ENCODE results near the gene TMEM114. TPM values are rescaled to one million over a fixed set of nuclear protein-coding genes. Genes with fewer than 3 reads are reported as not detected.

Gene TMEM114
- total RNA-seq, 1 donor from 2014 or later = not detected

DNA sequence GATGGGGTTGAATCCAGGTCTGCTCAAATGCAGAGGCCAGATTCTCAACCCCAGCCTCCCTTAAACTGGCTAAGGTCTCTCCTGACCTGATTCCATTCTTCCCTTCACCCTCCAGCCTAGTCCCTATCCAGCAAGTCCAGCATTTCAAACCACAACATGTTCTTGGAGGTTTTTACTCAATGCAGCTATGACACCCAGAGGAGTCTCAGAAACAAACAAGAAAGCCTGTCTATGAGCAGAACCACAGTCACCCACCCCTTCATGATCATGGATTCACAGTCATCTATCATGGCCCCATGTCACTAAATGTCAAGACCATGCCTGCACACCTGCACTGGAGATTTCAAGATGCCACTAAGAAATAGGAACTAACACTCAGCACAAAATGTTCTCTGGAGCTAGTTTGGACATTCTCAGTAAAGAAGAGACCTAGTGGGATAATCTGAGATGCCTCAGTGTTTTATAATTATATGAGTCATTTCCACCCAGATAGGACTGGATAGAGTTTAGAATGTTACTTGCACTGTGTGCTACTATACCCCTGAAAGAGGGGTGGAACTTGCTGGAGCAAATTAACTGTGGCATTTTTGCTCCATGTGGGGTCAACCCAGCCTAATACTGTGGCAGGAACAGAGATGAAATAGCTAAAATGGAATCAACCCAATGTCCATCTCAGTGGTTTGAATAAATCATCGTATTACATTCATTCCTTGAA lies 21.7 kb upstream of the TMEM114 start:
- DNase-seq (ENCODE audit: low read depth in 2 of 2) = no peak

DNA sequence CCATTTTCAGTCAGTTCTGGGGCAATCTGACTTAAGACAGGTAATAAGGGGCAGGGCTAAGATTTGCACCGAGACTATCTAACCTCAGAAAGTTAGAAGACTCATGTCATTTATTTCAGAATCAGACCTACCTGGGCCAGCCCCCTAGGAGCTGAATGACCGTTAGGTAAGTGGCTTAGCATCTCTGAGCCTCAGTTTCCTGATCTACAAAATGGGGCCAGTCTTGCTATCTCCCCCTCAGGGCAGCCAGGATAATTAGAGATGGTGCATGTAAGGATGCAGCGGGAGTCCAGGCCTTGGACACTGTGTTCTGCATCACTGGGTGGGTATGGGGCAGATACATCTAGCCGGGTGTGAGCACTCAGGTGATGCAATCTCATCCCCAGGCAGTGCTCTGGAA lies 20.8 kb upstream of the TMEM114 start:
- DNase-seq (ENCODE audit: low read depth in 2 of 2) = no peak

DNA sequence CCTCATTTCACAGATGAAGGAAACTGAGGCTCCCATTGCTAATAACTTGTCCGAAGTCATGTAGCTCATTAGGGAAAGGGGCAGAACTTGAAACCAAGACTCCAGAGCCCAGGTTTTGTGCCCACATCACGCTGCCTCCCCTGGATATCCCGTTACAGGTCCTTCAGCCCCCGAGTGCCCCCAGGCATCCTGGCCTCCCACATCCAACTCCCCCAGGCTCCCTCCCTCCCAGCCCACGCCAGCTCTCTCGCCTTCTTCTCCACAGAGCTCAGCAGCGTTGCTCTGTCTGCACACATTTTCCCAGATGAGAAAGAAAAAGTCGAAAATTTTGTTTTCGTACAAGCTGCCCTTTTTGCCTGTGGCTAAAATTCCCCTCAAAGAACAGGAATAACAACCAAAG lies 16.9 kb upstream of the TMEM114 start:
- DNase-seq (ENCODE audit: low read depth in 2 of 2) = no peak

DNA sequence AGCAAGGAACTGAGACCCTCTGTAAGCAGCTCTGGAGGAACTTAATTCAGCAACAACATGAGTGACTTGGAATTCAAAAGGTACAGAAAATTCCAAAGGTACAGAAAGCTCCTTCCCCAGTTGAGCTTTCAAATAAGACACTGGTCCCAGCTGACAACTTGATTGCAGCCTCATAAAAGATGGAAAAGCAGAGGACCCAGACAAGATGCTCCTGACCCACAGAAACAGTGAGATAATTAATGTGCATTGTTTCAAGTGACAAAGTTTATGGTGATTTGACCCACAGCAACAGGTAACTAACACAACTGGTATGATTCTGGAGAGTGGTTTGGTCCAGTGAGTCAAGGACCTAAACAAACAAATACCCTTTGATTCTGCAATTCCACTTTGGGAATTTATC lies 15.2 kb upstream of the TMEM114 start:
- DNase-seq (ENCODE audit: low read depth in 2 of 2) = no peak

DNA sequence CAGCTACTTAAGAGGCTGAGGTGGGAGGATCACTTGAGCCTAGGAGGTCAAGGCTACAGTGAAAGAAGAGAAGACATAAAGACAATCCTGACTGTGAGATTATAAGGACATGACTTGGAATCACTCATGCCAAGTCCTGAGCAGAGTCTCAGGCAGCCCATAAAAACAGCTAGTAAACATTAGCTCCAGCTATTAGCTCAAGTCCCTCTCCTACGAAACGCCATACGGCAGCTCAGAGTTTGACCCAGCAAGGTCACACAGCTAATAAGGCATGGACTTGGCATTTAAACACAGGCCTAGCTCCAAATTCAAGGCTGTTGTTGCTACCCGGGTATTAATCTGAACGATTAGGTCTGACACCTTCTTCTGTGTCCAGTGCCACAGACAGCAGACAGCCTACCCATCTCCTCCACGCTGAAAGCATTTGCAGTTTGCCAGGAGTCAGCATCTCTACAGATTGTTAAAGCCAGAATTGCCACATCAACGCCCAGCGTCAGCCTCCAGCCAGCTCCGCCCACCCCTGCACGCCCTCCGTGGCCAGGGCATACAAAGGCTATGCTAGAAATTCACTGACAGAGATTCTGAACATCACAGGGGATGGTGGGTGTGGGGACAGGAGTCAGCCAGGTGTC lies 9.9 kb upstream of the TMEM114 start:
- no peak for DNase-seq (ENCODE audit: low read depth in 2 of 2)

DNA sequence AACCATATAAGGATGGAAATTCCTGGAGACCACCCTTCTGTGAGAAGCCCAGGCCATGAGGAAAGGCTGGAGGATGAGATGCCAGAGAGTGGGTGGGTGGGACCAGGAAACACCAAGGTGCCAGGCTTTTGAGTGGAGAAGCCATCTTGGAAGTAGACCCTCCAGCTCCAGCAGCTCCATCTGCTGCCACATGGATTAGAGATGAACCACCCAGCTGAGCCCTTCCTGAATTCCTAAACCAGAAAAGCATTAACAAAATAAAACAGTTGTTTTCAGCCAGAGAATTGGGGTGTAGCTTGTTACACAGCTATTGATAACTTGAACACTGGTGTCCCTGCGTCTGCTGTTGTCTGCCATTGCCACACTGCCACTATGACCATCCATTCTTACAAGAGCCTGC lies 6.3 kb upstream of the TMEM114 start:
- no peak for DNase-seq (ENCODE audit: low read depth in 2 of 2)

DNA sequence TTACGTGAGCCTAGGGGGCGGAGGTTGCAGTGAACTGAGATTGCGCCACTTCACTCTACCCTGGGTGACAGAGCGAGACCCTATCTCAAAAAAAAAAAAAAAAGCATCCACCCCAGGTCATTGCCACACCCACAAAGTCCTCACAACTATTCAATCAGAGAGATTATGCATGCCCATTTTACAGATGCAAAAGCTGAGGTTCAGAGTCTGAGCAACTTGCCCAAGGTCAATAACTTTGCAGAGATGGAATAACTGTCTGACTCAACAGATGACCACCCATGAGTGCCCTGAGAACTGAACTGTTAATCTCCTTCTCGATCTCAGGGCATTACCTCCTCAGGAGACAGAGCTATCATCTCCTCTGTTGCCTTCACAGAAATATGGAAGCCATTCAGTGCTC lies 5.5 kb upstream of the TMEM114 start:
- DNase-seq (ENCODE audit: low read depth in 2 of 2) = no peak

DNA sequence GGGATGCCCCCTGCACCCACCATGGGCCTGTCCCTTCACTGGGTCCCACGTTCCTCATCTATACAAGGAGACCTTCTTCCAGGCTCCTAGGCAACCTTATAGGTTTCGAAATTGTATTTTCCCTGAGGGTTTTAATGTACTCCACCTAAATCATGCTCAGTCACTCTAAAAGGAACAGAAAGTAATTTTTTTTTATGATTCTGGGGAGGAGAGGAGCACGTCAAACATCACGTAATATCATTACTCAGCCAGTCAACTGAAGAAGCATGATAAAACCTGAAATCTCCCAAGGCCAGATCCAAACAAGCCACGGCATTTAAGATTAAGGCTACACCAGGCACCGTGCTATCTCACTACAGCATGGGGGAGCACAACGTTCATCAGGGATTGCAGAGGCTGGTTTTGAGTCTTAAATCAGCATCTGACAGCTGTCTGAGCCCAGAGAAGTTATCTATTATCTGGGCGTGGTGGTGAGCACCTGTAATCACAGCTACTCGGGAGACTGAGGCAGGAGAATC lies 3.9 kb upstream of the TMEM114 start:
- DNase-seq (ENCODE audit: low read depth in 2 of 2) = no peak

DNA sequence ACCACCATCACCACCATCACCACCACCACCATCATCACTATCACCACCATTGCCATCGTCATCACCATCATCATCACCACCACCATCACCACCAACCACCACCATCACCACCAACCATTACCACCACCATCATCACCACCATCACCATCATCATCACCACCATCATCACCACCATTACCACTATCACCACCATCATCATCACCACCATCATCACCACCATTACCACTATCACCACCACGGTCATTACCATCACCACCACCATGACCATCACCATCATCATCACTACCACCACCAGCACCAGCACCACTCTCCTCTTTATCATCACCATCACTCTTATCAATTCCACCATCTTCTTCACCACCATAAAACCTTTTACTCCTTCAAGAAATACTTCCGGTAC lies 1.1 kb upstream of the TMEM114 start:
- DNase-seq (ENCODE audit: low read depth in 2 of 2) = no peak

DNA sequence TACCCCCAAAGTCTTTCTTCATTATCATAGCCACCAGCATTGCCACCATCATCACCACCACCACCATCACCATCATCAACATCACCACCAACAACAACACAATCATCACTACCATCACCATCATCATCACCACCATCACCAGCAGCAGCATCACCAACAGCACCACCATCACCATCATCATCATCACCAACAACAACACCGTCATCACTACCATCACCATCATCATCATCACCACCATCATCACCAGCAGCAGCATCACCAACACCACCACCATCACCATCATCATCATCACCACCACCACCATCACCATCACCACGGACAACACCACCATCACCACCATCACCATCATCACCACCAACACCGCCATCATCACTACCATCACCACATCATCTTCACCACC lies 500 bp upstream of the TMEM114 start:
- DNase-seq (ENCODE audit: low read depth in 2 of 2) = no peak

DNA sequence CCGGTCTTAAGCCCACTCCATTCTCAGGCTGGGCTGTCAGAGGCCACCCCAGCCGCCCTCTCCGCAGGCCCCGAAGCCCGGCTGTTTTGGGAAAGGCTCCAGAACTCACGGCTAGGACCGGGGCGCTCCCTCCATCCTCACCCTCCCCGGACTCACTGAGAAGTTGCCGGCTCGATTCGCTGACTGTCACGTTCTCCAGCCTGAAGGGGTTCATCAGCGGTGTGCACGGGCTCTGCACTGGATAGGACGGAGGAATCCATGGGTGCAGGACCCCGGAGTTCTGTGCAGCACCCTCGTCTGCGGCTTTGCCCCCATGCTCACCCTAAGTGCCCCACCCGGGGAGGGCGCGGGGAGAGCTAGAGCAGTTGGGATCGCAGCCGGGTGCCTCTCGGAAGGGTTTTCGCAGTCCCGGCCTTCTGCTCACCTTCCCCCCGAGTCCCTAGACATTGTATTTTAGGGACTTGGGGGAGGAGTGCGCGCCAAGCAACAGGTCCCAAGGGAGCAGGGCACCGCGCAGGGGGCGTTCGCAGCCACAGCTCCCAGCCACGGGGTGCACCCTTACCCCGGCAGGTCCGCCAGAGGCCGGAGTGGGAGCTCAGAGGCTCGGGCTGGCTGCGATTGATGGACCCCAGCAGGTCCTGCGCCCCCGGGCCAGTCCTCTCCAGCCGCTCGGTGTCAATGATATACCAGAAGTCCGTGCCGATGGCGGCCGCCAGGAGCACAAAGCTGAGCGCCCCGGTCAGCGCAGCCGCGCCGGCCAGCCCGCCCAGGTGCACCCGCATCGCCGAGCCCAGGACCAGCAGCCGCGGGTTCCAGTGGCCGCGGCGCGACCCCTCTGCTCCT lies 1.0 kb downstream of the TMEM114 start:
- DNase-seq (ENCODE audit: low read depth in 2 of 2) = no peak

DNA sequence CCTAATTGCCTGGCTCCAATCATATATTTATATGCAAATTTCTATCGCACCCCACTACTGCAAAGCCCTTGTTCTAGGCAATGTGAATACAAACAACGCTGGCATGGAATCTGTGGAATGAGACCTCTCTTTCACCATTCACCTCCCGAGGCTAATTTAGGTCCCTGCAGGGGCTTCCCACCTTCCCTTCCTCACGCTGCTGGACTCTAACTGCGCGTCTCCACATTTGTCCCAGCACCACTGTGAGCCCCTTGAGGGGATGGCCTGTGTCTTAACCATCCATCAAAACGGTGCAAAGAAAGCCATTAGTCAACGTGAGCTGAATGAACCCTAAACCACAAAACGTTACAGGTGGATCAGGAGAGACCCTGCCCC lies 1.6 kb downstream of the TMEM114 start:
- no peak for DNase-seq (ENCODE audit: low read depth in 2 of 2)

DNA sequence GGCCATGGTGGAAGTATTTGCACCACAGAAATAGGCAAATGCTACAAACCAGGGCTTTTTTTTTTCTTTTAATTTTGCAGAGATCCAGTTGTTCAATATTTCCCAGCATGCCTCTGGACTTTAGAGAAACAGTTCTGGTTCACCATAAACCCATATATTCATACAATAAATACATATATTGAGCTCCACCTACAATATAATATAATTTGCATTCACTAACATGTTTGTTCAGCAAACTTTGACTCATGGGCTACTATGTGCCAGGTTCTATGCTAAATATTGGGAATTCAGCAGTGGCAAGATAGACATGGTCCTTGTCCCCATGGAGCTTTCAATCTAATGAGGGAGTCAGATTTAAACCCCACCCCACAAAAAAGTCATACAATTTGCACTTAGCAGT lies 3.2 kb downstream of the TMEM114 start:
- DNase-seq (ENCODE audit: low read depth in 2 of 2) = no peak

DNA sequence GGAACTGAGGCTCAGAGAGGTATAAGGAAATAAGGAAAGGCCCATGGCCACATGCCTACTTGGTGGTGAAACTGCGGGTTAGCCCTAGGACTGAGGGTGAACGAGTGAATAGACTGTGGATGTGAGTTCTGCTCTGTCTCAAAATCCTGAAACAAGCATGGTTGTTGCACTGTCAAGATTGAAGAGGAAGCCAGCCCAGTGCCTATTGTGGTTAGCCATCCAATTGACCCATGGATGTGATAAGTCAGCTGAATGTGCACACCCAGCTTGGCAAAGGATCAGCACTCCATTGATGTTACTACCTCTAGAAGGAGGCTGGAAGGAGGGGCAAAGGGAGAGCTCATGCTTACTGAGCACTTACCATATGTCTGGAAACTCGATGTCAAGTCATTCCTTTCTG lies 4.5 kb downstream of the TMEM114 start:
- DNase-seq (ENCODE audit: low read depth in 2 of 2) = no peak

DNA sequence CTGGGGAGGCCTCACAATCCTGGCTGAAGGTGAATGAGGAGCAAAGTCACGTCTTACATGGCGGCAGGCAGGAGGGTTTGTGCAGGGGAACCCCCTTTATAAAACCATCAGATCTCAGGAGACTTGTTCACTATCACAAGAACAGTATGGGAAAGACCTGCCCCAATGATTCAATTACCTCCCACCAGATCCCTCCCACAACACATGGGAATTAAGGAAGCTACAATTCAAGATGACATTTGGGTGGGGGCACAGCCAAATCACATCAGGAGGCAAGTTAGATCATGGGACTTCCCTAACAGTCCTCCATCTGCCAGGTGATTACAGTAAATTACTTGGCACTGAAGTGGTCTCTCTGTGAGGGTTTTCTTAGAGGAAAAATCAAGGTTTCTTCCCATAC lies 5.3 kb downstream of the TMEM114 start:
- no peak for DNase-seq (ENCODE audit: low read depth in 2 of 2)

DNA sequence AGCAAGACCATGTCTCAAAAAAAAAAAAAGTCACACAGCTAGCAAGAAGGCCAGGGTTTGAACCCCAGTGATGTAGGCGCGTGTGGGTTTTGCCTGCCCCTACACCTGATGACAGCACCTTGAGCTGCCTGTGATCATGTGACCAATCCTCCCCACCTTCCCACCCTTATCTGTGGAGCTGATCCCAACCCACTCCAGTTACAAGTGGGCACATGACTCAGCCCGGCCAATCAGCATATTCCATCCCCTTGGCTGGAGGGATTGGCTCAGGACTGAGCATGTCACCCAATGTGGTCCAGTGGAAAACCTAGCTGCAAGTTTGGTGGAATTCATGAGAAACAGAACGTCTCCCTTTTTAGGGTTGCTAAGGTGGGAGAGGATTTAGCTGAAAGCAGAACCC lies 6.6 kb downstream of the TMEM114 start:
- no peak for DNase-seq (ENCODE audit: low read depth in 2 of 2)

DNA sequence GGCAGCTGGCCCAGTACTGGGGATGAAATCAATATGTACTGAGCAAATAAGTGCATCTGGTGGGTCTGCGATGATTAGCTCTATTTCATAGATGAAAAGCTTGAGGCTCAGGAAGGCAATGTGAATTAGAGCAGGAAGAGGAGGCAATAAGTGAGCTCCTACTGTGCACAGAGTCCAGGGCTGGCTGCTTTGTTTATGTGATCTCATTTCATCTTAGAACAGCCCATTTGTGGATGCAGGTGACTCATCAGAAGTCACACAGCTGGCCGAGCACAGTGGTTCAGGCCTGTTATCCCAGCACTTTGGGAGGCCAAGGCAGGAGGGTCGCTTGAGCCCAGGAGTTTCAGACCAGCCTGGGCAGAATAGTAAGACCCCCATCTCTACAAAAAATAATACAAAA lies 7.1 kb downstream of the TMEM114 start:
- no peak for DNase-seq (ENCODE audit: low read depth in 2 of 2)

DNA sequence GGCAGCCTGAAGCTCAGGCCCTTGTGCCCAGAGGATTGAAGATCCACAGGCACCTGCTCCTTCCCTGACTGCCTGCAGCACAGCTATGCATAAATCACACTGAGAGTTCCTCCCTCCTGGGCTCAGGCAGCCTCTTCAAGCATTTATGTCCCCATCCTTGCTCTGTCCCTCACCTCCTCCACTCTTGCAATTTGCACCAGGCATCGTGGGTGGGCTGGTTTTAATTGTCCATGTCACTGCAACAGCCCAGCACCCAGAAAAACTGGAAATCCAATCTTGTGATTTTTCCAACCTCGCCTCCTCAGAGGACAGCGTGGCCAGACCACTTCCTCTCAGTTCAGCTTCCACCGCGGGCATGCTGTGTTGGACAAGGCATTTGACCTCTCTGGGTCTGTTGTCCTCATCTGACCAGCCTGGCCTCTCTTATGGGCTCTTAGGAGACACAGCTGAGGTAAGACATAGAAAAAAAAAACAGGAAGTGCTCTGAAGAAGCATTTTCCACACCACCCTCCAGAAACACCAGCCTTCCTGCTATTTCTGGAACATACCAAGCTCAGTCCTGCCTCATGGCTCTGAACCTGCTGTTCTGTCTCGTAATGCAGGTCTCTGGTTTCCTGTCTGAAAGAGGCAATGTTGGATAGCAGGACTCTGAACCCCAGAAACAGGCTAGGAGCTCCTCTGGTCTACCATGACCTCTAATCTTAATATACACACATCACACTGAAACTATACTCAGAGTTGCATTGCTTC lies 8.3 kb downstream of the TMEM114 start:
- DNase-seq (ENCODE audit: low read depth in 2 of 2) = no peak

DNA sequence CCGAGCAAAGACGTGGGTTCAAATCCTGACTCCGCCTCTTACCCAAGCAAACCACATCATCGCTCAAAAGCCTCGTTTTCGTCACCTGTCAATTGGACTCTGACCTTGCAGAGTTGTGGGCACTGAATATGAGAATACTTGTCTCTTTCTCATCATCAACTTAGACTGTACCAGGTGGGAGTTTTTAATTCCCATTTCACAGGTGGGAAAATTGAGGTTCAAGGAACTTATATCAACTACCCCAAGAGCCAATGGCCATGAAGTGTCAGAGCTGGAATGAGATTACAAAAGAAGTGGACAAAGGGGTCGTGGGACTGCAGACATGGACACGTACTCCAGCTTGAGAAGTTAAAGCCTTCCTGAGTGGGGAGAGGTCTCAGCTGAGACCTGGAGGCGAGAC lies 10.8 kb downstream of the TMEM114 start:
- no peak for DNase-seq (ENCODE audit: low read depth in 2 of 2)

DNA sequence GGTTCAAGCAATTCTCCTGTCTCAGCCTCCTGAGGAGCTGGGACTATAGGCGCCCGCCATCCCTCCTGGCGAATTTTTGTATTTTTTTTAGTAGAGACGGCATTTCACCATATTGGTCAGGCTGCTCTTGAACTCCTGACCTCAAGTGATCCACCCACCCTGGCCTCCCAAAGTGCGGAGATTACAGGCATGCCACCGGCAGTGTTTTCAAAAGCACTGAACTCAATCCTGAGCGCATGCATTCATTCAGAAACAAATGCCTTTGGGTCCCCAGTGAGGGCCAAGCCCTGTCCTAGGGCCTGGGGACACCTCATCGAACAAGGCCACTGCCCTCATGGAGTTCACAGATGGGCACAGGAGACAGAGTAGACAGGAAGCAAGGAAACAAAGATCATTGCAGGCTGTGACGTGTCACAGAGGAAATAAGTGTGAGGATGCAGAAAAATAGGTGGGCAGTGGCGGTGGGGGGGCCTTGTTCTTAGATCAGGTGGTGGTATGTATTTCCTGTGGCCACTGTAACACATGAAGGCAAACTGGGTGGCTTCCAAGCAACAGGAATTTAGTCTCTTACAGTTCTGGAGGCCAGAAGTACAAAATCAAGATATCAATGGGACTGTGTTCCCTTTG lies 12.5 kb downstream of the TMEM114 start:
- DNase-seq (ENCODE audit: low read depth in 2 of 2) = no peak
